D721Med (cell line): ENCODE results near the gene RBM26.

ENCODE experiments used
- DNase-seq: peaks from one replicate; pipeline ENCODE4 v3.0.0; 2011; ENCODE audit warnings: low spot score; ENCODE audit not compliant: insufficient read length
- FAIRE-seq: peaks from 2 replicates; lab custom pipeline; 2011; peaks lifted over from hg19 to GRCh38; lab: Jason Lieb, UNC
- TF ChIP-seq, protein P1 (sequence below): IDR thresholded peaks from 2 replicates; pipeline ENCODE4 v1.5.1; 2012; ENCODE audit warnings: mild to moderate bottlenecking, control low read depth; ENCODE audit not compliant: insufficient read depth; ENCODE audit errors: missing control alignments

The RBM26 gene

GRCh38 chr13:79386125-79386826 lies 19.8 kb downstream of the RBM26 start:
- DNase-seq (no peak), FAIRE-seq (no peak)
- TF ChIP-seq, protein P1, sequence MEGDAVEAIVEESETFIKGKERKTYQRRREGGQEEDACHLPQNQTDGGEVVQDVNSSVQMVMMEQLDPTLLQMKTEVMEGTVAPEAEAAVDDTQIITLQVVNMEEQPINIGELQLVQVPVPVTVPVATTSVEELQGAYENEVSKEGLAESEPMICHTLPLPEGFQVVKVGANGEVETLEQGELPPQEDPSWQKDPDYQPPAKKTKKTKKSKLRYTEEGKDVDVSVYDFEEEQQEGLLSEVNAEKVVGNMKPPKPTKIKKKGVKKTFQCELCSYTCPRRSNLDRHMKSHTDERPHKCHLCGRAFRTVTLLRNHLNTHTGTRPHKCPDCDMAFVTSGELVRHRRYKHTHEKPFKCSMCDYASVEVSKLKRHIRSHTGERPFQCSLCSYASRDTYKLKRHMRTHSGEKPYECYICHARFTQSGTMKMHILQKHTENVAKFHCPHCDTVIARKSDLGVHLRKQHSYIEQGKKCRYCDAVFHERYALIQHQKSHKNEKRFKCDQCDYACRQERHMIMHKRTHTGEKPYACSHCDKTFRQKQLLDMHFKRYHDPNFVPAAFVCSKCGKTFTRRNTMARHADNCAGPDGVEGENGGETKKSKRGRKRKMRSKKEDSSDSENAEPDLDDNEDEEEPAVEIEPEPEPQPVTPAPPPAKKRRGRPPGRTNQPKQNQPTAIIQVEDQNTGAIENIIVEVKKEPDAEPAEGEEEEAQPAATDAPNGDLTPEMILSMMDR, result no peak

- DNase-seq (no peak), FAIRE-seq (no peak)
- TF ChIP-seq, protein P1, result no peak
Measured at GRCh38 chr13:79385694-79386093, 20.4 kb downstream of the RBM26 start.

- DNase-seq, result no peak
- FAIRE-seq, result no peak
- TF ChIP-seq, protein P1, result no peak
Measured at GRCh38 chr13:79384022-79384610, 21.9 kb downstream of the RBM26 start.

GRCh38 chr13:79382545-79383275 lies 23.3 kb downstream of the RBM26 start:
- FAIRE-seq, result no peak
- no peak for DNase-seq

GRCh38 chr13:79380997-79381396 lies 25.1 kb downstream of the RBM26 start:
- no peak for FAIRE-seq
- TF ChIP-seq, protein P1, result no peak

More at GRCh38 chr13:79382545-79383275, 23.3 kb downstream of the RBM26 start:
- TF ChIP-seq, protein P1, result no peak

DNA sequence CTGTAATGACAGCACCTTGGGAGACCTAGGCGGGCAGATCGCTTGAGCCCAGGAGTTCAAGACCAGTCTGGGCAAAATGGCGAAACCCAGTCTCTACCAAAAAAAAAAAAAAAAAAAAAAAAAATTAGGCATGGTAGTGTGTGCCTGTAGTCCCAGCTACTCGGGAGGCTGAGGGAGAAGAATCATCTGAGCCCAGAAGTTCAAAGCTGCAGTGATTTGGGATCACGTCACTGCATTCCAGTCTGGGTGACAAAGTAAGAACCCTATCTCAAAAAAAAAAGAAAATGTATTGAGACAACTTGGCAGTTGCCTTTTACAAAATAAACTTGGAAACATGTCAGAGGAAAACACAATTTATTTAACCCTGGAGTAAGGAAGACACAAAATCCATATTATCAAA lies 26.8 kb downstream of the RBM26 start:
- FAIRE-seq, result no peak
- no peak for DNase-seq
- TF ChIP-seq, protein P1, result no peak

More at GRCh38 chr13:79380997-79381396, 25.1 kb downstream of the RBM26 start:
- no peak for DNase-seq

DNA sequence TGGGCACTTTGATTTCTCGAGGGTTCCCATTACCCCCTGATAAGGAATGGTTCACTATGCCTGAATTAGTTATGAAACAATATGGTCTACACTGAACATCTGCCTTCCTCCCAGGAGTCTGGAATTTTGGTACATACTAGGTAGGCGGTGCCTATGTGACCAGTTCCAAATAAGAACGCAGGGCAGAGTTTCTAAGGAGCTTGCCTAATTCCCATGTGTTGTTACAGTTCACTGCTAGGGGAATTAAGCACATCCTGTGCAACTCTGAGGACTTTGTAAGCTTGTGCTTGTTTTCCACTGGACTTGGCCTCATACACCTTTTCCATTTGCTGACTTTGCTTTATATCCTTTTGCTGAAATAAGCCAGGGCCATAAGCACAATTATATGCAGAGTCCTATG lies 29.2 kb downstream of the RBM26 start:
- FAIRE-seq (no peak), DNase-seq (no peak)
- TF ChIP-seq, protein P1, result no peak
